Sigmoid colon (tissue), 4 donors: ENCODE measurements around the gene CSNK1A1.
A peak's percentile ranks its signal among the peaks of the same experiment; 100 is the strongest.

Experiments used
- EP300 ChIP-seq, 4 donors: sonication (generic); formaldehyde crosslinking; IDR thresholded peaks; one replicate each; pipeline ENCODE4 v1.6.1; 2017; ENCODE audit warnings: antibody characterized with exemption in 4 of 4
- POLR2A ChIP-seq, 2 donors: fragments of 450-650 bp; IDR thresholded peaks; one replicate each; pipeline ENCODE4 v1.6.1; 2016; ENCODE audit warnings: antibody characterized with exemption in 2 of 2, mild to moderate bottlenecking in 2 of 2, moderate library complexity in 2 of 2
- POLR2AphosphoS5 ChIP-seq, 4 donors: sonication (generic); formaldehyde crosslinking; IDR thresholded peaks; one replicate each; pipeline ENCODE4 v1.6.1; 2017; ENCODE audit warnings: antibody characterized with exemption in 4 of 4
- TF ChIP-seq, protein P1 (sequence below), 4 experiments: fragments of 450-650 bp in 3 of 4; fragments of 200-600 bp in 1 of 4; IDR thresholded peaks; one replicate each; pipeline ENCODE4 v1.5.1; 2016 to 2019; ENCODE audit warnings: antibody characterized with exemption in 4 of 4, mild to moderate bottlenecking in 3 of 4, moderate library complexity in 2 of 4

DNA sequence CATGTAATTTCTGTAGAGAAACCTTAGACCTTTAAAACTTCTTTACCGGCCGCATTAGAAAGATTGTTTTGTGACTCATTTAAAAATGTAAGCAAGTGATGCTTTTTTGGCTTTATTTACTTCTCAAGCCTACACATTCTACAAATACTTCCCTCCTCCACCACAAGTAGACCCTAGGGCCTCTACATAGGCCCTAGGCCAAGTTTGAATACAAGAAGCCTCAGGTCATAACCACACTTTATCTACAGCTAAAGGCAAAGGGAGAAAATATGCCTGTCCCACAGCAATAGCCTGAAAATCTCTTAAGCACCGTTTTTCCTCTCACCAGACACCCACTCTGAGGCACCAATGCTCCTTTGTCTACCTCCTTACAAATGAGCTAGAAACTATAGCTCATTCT lies 53.9 kb downstream of the CSNK1A1 start:
- TF ChIP-seq, protein P1, sequence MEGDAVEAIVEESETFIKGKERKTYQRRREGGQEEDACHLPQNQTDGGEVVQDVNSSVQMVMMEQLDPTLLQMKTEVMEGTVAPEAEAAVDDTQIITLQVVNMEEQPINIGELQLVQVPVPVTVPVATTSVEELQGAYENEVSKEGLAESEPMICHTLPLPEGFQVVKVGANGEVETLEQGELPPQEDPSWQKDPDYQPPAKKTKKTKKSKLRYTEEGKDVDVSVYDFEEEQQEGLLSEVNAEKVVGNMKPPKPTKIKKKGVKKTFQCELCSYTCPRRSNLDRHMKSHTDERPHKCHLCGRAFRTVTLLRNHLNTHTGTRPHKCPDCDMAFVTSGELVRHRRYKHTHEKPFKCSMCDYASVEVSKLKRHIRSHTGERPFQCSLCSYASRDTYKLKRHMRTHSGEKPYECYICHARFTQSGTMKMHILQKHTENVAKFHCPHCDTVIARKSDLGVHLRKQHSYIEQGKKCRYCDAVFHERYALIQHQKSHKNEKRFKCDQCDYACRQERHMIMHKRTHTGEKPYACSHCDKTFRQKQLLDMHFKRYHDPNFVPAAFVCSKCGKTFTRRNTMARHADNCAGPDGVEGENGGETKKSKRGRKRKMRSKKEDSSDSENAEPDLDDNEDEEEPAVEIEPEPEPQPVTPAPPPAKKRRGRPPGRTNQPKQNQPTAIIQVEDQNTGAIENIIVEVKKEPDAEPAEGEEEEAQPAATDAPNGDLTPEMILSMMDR (IDR thresholded peaks at IDR 0.05): no peak
- TF ChIP-seq POLR2AphosphoS5 (IDR thresholded peaks at IDR 0.05): peak in 2 of 4 donors; percentile 5 to 19
- no peak for TF ChIP-seq EP300 (IDR thresholded peaks at IDR 0.05)
- TF ChIP-seq POLR2A (IDR thresholded peaks at IDR 0.05): no peak
